ENCODE results near the gene ZNF750.

- TF ChIP-seq CTCF (conservative IDR thresholded peaks at IDR 0.05; ENCODE audit: low read depth in 2 of 2) (peak in 1 of 2 experiments; percentile 18; a peak in 1 of 4 replicates), EZH2 (IDR thresholded peaks at IDR 0.05; ENCODE audit: low read depth, unreplicated experiment) (no peak), POLR2AphosphoS5 (IDR thresholded peaks at IDR 0.05; ENCODE audit: low read depth) (no peak), JUNB (IDR thresholded peaks at IDR 0.05; ENCODE audit: unreplicated experiment) (no peak)
- TF ChIP-seq, protein P1, sequence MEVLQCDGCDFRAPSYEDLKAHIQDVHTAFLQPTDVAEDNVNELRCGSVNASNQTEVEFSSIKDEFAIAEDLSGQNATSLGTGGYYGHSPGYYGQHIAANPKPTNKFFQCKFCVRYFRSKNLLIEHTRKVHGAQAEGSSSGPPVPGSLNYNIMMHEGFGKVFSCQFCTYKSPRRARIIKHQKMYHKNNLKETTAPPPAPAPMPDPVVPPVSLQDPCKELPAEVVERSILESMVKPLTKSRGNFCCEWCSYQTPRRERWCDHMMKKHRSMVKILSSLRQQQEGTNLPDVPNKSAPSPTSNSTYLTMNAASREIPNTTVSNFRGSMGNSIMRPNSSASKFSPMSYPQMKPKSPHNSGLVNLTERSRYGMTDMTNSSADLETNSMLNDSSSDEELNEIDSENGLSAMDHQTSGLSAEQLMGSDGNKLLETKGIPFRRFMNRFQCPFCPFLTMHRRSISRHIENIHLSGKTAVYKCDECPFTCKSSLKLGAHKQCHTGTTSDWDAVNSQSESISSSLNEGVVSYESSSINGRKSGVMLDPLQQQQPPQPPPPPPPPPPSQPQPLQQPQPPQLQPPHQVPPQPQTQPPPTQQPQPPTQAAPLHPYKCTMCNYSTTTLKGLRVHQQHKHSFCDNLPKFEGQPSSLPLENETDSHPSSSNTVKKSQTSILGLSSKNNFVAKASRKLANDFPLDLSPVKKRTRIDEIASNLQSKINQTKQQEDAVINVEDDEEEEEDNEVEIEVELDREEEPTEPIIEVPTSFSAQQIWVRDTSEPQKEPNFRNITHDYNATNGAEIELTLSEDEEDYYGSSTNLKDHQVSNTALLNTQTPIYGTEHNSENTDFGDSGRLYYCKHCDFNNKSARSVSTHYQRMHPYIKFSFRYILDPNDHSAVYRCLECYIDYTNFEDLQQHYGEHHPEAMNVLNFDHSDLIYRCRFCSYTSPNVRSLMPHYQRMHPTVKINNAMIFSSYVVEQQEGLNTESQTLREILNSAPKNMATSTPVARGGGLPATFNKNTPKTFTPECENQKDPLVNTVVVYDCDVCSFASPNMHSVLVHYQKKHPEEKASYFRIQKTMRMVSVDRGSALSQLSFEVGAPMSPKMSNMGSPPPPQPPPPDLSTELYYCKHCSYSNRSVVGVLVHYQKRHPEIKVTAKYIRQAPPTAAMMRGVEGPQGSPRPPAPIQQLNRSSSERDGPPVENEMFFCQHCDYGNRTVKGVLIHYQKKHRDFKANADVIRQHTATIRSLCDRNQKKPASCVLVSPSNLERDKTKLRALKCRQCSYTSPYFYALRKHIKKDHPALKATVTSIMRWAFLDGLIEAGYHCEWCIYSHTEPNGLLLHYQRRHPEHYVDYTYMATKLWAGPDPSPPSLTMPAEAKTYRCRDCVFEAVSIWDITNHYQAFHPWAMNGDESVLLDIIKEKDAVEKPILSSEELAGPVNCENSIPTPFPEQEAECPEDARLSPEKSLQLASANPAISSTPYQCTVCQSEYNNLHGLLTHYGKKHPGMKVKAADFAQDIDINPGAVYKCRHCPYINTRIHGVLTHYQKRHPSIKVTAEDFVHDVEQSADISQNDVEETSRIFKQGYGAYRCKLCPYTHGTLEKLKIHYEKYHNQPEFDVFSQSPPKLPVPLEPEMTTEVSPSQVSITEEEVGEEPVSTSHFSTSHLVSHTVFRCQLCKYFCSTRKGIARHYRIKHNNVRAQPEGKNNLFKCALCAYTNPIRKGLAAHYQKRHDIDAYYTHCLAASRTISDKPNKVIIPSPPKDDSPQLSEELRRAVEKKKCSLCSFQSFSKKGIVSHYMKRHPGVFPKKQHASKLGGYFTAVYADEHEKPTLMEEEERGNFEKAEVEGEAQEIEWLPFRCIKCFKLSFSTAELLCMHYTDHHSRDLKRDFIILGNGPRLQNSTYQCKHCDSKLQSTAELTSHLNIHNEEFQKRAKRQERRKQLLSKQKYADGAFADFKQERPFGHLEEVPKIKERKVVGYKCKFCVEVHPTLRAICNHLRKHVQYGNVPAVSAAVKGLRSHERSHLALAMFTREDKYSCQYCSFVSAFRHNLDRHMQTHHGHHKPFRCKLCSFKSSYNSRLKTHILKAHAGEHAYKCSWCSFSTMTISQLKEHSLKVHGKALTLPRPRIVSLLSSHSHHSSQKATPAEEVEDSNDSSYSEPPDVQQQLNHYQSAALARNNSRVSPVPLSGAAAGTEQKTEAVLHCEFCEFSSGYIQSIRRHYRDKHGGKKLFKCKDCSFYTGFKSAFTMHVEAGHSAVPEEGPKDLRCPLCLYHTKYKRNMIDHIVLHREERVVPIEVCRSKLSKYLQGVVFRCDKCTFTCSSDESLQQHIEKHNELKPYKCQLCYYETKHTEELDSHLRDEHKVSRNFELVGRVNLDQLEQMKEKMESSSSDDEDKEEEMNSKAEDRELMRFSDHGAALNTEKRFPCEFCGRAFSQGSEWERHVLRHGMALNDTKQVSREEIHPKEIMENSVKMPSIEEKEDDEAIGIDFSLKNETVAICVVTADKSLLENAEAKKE (CRISPR knock-in tag; IDR thresholded peaks at IDR 0.05), result no peak
Observed at GRCh38 chr17:82873521-82873920, 33.7 kb upstream of the ZNF750 start.

Measured in GM23338 (cell line).